Superior temporal gyrus (tissue), 1 donor: ENCODE data around the gene TLE3.

ENCODE experiments used
- DNase-seq: peaks from one replicate; pipeline ENCODE4 v3.0.0-alpha.2; 2016; ENCODE audit errors: extremely low spot score

TLE3 gene

GRCh38 chr15:70099167-70099966, 1.6 kb upstream of the TLE3 start:
- peak; percentile 99 for DNase-seq

- peak; percentile 53 for DNase-seq
Observed at GRCh38 chr15:70098461-70099166, 897 bp upstream of the TLE3 start.

GRCh38 chr15:70098153-70098460, 390 bp upstream of the TLE3 start:
- DNase-seq: no peak

- no peak for DNase-seq
Observed at GRCh38 chr15:70097063-70097320, 725 bp downstream of the TLE3 start.

GRCh38 chr15:70096215-70097062, 1.3 kb downstream of the TLE3 start:
- no peak for DNase-seq

- no peak for DNase-seq
Observed at GRCh38 chr15:70095408-70096214, 2.1 kb downstream of the TLE3 start.

- peak; percentile 53 for DNase-seq
Observed at GRCh38 chr15:70094690-70095311, 2.9 kb downstream of the TLE3 start.

GRCh38 chr15:70093481-70094319, 4.0 kb downstream of the TLE3 start:
- no peak for DNase-seq

- no peak for DNase-seq
Observed at GRCh38 chr15:70093070-70093469, 4.6 kb downstream of the TLE3 start.

GRCh38 chr15:70092464-70093027, 5.2 kb downstream of the TLE3 start:
- DNase-seq: no peak

GRCh38 chr15:70091726-70092463, 5.8 kb downstream of the TLE3 start:
- DNase-seq: no peak

GRCh38 chr15:70090436-70091296, 7.1 kb downstream of the TLE3 start:
- no peak for DNase-seq

GRCh38 chr15:70089692-70089971, 8.1 kb downstream of the TLE3 start:
- DNase-seq: no peak

- DNase-seq: no peak
Observed at GRCh38 chr15:70088887-70089691, 8.6 kb downstream of the TLE3 start.

GRCh38 chr15:70088455-70088854, 9.3 kb downstream of the TLE3 start:
- DNase-seq: no peak

GRCh38 chr15:70087708-70088352, 9.9 kb downstream of the TLE3 start:
- no peak for DNase-seq

- no peak for DNase-seq
Observed at GRCh38 chr15:70086636-70087035, 11.1 kb downstream of the TLE3 start.
